ENCODE data around the gene EPB41. TPM values are rescaled to one million over a fixed set of nuclear protein-coding genes. Genes with fewer than 3 reads are reported as not detected.

The EPB41 gene
- total and polyA plus RNA-seq, 9 donors: 11.2 to 56.4 (median 29.9) TPM

- Histone ChIP-seq H3K9me3 (no peaks in the 10 kb centered on the region), H3K27ac (no peak overlapping the region), H3K36me3 (no peaks in the 10 kb centered on the region), H3K27me3 (no peaks in the 10 kb centered on the region), H3K4me1 (ENCODE audit: insufficient read depth) (peaks cover 2% of the 10 kb centered on the region), H3K4me3 (no peak overlapping the region)
- no peak for DNase-seq
- no peak for TF ChIP-seq CTCF (IDR thresholded peaks at IDR 0.05)
- no peak for TF ChIP-seq POLR2A (IDR thresholded peaks at IDR 0.05)
- no peak for TF ChIP-seq EP300 (IDR thresholded peaks at IDR 0.05)
- intact Hi-C loops (cut with DNase I): no loop called here
- 92 to 95% (median 94%) methylated on average over 2 of the region's 2 CpGs for WGBS, 3 donors
Measured at GRCh38 chr1:28976248-28976647, 61.9 kb downstream of the EPB41 start.

- Histone ChIP-seq H3K27me3 (no peaks in the 10 kb centered on the region), H3K27ac (no peak overlapping the region), H3K4me1 (ENCODE audit: insufficient read depth) (peaks cover 1% of the 10 kb centered on the region), H3K36me3 (no peaks in the 10 kb centered on the region), H3K9me3 (no peaks in the 10 kb centered on the region), H3K4me3 (no peak overlapping the region)
- intact Hi-C loops (cut with DNase I): no loop called here
- DNase-seq: no peak
- WGBS, 3 donors: 88 to 90% (median 90%) methylated on average over 3 of the region's 3 CpGs
- TF ChIP-seq EP300 (IDR thresholded peaks at IDR 0.05) (no peak), CTCF (IDR thresholded peaks at IDR 0.05) (no peak), POLR2A (IDR thresholded peaks at IDR 0.05) (no peak)
Measured at GRCh38 chr1:28981210-28981609, 66.8 kb downstream of the EPB41 start.

GRCh38 chr1:28982198-28982597, 67.8 kb downstream of the EPB41 start:
- TF ChIP-seq CTCF (IDR thresholded peaks at IDR 0.05) (no peak), POLR2A (IDR thresholded peaks at IDR 0.05) (no peak), EP300 (IDR thresholded peaks at IDR 0.05) (no peak)
- Histone ChIP-seq H3K36me3 (no peaks in the 10 kb centered on the region), H3K9me3 (no peaks in the 10 kb centered on the region), H3K27me3 (no peaks in the 10 kb centered on the region), H3K4me1 (ENCODE audit: insufficient read depth) (peaks cover 1% of the 10 kb centered on the region), H3K4me3 (no peak overlapping the region), H3K27ac (no peak overlapping the region)
- no peak for DNase-seq
- 87 to 91% (median 89%) methylated on average over 6 of the region's 6 CpGs for WGBS, 3 donors
- intact Hi-C loops (cut with DNase I): no loop called here

- 95 to 99% (median 97%) methylated on average over 1 of the region's 1 CpG for WGBS, 3 donors
- Histone ChIP-seq H3K36me3 (no peaks in the 10 kb centered on the region), H3K9me3 (no peaks in the 10 kb centered on the region), H3K27me3 (no peaks in the 10 kb centered on the region), H3K4me3 (no peak overlapping the region), H3K27ac (no peak overlapping the region), H3K4me1 (ENCODE audit: insufficient read depth) (peaks cover 1% of the 10 kb centered on the region)
- DNase-seq: no peak
- intact Hi-C loops (cut with DNase I): no loop called here
- no peak for TF ChIP-seq CTCF (IDR thresholded peaks at IDR 0.05)
- TF ChIP-seq EP300 (IDR thresholded peaks at IDR 0.05): no peak
- TF ChIP-seq POLR2A (IDR thresholded peaks at IDR 0.05): no peak
Measured at GRCh38 chr1:28983091-28983490, 68.7 kb downstream of the EPB41 start.

All from ovary (tissue), 9 donors.